H1 (cell line): Measurements from ENCODE around the gene CCNY. TPM values are rescaled to one million over a fixed set of nuclear protein-coding genes. Genes with fewer than 3 reads are reported as not detected.
A peak's percentile ranks its signal among the peaks of the same experiment; 100 is the strongest.

Source experiments
- CTCF ChIA-PET: fragments of 300-600 bp; sonication (Branson Sonifier 250); formaldehyde crosslinking; loops from one replicate; lab custom pipeline; 2021; ENCODE audit not compliant: partially characterized antibody; lab: Charles Lee
- POLR2A ChIA-PET: fragments of 300-600 bp; sonication (Branson Sonifier 250); formaldehyde crosslinking; loops from one replicate; lab custom pipeline; 2021; ENCODE audit warnings: inconsistent platforms; ENCODE audit not compliant: partially characterized antibody; lab: Charles Lee
- DNase-seq, 2 experiments: peaks; one replicate each; pipeline versions ENCODE4 v3.0.0 to v3.0.0-alpha.2; 2010 to 2022; ENCODE audit warnings: low spot score in 2 of 2, low read depth in 1 of 2, mixed read lengths in 1 of 2
- FAIRE-seq: peaks from 2 replicates; lab custom pipeline; 2011; peaks lifted over from hg19 to GRCh38; lab: Jason Lieb, UNC
- H2AFZ ChIP-seq: 2 replicates; pipeline ENCODE4 v1.8.1; 2012; ENCODE audit warnings: low read length, inconsistent platforms
- H2AK5ac ChIP-seq: 2 replicates; pipeline ENCODE4 v1.6.1; 2013; ENCODE audit warnings: low read depth, low read length
- H2BK120ac ChIP-seq: replicated peaks from 2 replicates; pipeline ENCODE3; 2013; ENCODE audit warnings: low read depth, low read length, inconsistent platforms
- H2BK12ac ChIP-seq: 2 replicates; pipeline ENCODE4 v1.6.1; 2013; ENCODE audit warnings: low read depth, low read length
- H2BK15ac ChIP-seq: 2 replicates; pipeline ENCODE4 v1.6.1; 2013; ENCODE audit warnings: low read length
- H2BK20ac ChIP-seq: 2 replicates; pipeline ENCODE4 v1.6.1; 2013; ENCODE audit warnings: low read length
- H2BK5ac ChIP-seq: 2 replicates; pipeline ENCODE4 v1.6.1; 2013; ENCODE audit warnings: low read depth, low read length
- H3K14ac ChIP-seq: 2 replicates; pipeline ENCODE4 v1.6.1; 2013; ENCODE audit warnings: inconsistent platforms; ENCODE audit not compliant: insufficient read length
- H3K18ac ChIP-seq: 2 replicates; pipeline ENCODE4 v1.6.1; 2013; ENCODE audit warnings: low read length; ENCODE audit errors: extremely low read depth
- H3K23ac ChIP-seq: 2 replicates; pipeline ENCODE4 v1.6.1; 2013; ENCODE audit warnings: inconsistent platforms; ENCODE audit not compliant: insufficient read length
- H3K23me2 ChIP-seq: 2 replicates; pipeline ENCODE4 v1.6.1; 2013; ENCODE audit warnings: low read depth, low read length
- H3K27ac ChIP-seq: 2 replicates; pipeline ENCODE4 v1.6.1; 2011; ENCODE audit warnings: low read depth, low read length, inconsistent platforms
- H3K27me3 ChIP-seq, 4 experiments: replicated peaks in 1 of 4; 1 replicate in 1 of 4; 2 replicates in 3 of 4; pipeline versions ENCODE4 v1.6.1 to v1.8.1; 2011 to 2013; ENCODE audit warnings: low read length in 3 of 4, mild to moderate bottlenecking in 3 of 4, inconsistent platforms in 2 of 4, mixed read lengths in 2 of 4, moderate library complexity in 1 of 4; ENCODE audit not compliant: control insufficient read depth in 3 of 4, insufficient read depth in 3 of 4; ENCODE audit errors: extremely low read depth in 1 of 4
- H3K36me3 ChIP-seq, 4 experiments: 2 replicates each; pipeline versions ENCODE4 v1.6.1 to v1.8.1; 2011 to 2013; ENCODE audit warnings: mild to moderate bottlenecking in 4 of 4, low read length in 3 of 4, moderate library complexity in 2 of 4, control low read depth in 1 of 4, inconsistent platforms in 1 of 4; ENCODE audit not compliant: insufficient read depth in 4 of 4, control insufficient read depth in 2 of 4
- H3K4ac ChIP-seq: replicated peaks from 2 replicates; pipeline ENCODE3; 2013; ENCODE audit warnings: low read length, low read depth, mixed read lengths, inconsistent platforms; ENCODE audit not compliant: insufficient read length
- H3K4me1 ChIP-seq, 4 experiments: replicated peaks in 1 of 4; 1 replicate in 1 of 4; 2 replicates in 3 of 4; pipeline versions ENCODE4 v1.6.1 to v1.8.1; 2011 to 2013; ENCODE audit warnings: low read length in 3 of 4, inconsistent platforms in 2 of 4, mixed read lengths in 1 of 4; ENCODE audit not compliant: insufficient read depth in 4 of 4, control insufficient read depth in 3 of 4
- H3K4me2 ChIP-seq, 2 experiments: 2 replicates each; pipeline versions ENCODE4 v1.6.1 to v1.8.1; 2011 to 2013; ENCODE audit warnings: low read depth in 2 of 2, low read length in 2 of 2, control low read depth in 1 of 2, inconsistent platforms in 1 of 2, mild to moderate bottlenecking in 1 of 2; ENCODE audit not compliant: insufficient read depth in 1 of 2
- H3K4me3 ChIP-seq, 4 experiments: fragments of 200-600, 300-600 bp in 1 of 4; sonication (generic), shearing (Covaris generic), sonication (Bioruptor Twin) in 1 of 4; 2 replicates each; pipeline versions ENCODE4 v1.5.1 to v1.8.1; 2011 to 2016; ENCODE audit warnings: low read length in 4 of 4, low read depth in 3 of 4, control low read depth in 2 of 4, inconsistent platforms in 2 of 4, mild to moderate bottlenecking in 2 of 4, mixed read lengths in 1 of 4, moderate library complexity in 1 of 4; ENCODE audit not compliant: insufficient read depth in 2 of 4; ENCODE audit errors: extremely low read depth in 1 of 4
- H3K56ac ChIP-seq: replicated peaks from 2 replicates; pipeline ENCODE3; 2013; ENCODE audit warnings: low read depth, mild to moderate bottlenecking, mixed read lengths, low read length, inconsistent platforms; ENCODE audit not compliant: insufficient read length
- H3K79me1 ChIP-seq: 2 replicates; pipeline ENCODE4 v1.6.1; 2013; ENCODE audit warnings: low read depth, low read length, control low read depth
- H3K79me2 ChIP-seq, 2 experiments: 2 replicates each; pipeline versions ENCODE4 v1.6.1 to v1.8.1; 2012 to 2013; ENCODE audit warnings: low read length in 2 of 2, mild to moderate bottlenecking in 2 of 2, inconsistent platforms in 1 of 2; ENCODE audit not compliant: insufficient read depth in 2 of 2, control insufficient read depth in 1 of 2
- H3K9ac ChIP-seq, 4 experiments: replicated peaks in 1 of 4; 1 replicate in 1 of 4; 2 replicates in 3 of 4; pipeline versions ENCODE4 v1.6.1 to v1.8.1; 2011 to 2013; ENCODE audit warnings: low read depth in 3 of 4, low read length in 3 of 4, control low read depth in 2 of 4, mild to moderate bottlenecking in 2 of 4, moderate library complexity in 2 of 4, inconsistent platforms in 1 of 4; ENCODE audit errors: extremely low read depth in 1 of 4
- H3K9me3 ChIP-seq, 2 experiments: 2 replicates each; pipeline versions ENCODE4 v1.6.1 to v1.8.1; 2012 to 2013; ENCODE audit warnings: mild to moderate bottlenecking in 2 of 2, moderate library complexity in 2 of 2, control low read depth in 1 of 2, inconsistent platforms in 1 of 2, low read depth in 1 of 2, low read length in 1 of 2, mixed read lengths in 1 of 2; ENCODE audit not compliant: insufficient read depth in 2 of 2
- H4K20me1 ChIP-seq, 2 experiments: replicated peaks in 1 of 2; 2 replicates each; pipeline versions ENCODE3 to v1.8.1; 2011 to 2013; ENCODE audit warnings: inconsistent platforms in 2 of 2, low read length in 2 of 2, mild to moderate bottlenecking in 1 of 2; ENCODE audit not compliant: insufficient read depth in 2 of 2, control insufficient read depth in 1 of 2
- H4K5ac ChIP-seq: 2 replicates; pipeline ENCODE4 v1.6.1; 2013; ENCODE audit warnings: low read length, low read depth, mixed read lengths, inconsistent platforms; ENCODE audit not compliant: insufficient read length
- H4K8ac ChIP-seq: 2 replicates; pipeline ENCODE4 v1.8.0; 2013; ENCODE audit warnings: mild to moderate bottlenecking, moderate library complexity, low read length, inconsistent platforms; ENCODE audit not compliant: insufficient read depth; ENCODE audit errors: extremely low read depth
- H4K91ac ChIP-seq: replicated peaks from 2 replicates; pipeline ENCODE3; 2013; ENCODE audit warnings: low read length, mixed read lengths, inconsistent platforms; ENCODE audit not compliant: insufficient read length
- CHD1 ChIP-seq: IDR thresholded peaks from 2 replicates; pipeline ENCODE4 v1.6.1; 2012; ENCODE audit warnings: low read depth, low read length, improper control_type of control experiment
- NANOG ChIP-seq: IDR thresholded peaks from 2 replicates; pipeline ENCODE4 v1.6.1; 2011; ENCODE audit warnings: low read length, low read depth, mild to moderate bottlenecking, inconsistent platforms; ENCODE audit not compliant: insufficient read depth, poor library complexity, severe bottlenecking
- TAF1 ChIP-seq: IDR thresholded peaks from 2 replicates; pipeline ENCODE4 v1.6.1; 2011; ENCODE audit warnings: mild to moderate bottlenecking, low read depth, low read length
- WGBS, 2 experiments: shearing (Covaris generic) in 1 of 2; methylation state at CpG; one replicate each; pipeline versions ENCODE4 v1.1.6 to v1.1.7; 2013 to 2015; ENCODE audit warnings: low lambda C conversion rate in 2 of 2, mixed read lengths in 2 of 2, inconsistent platforms in 1 of 2, low coverage in 1 of 2, missing lambda C conversion rate in 1 of 2; ENCODE audit not compliant: insufficient replicate concordance in 2 of 2, insufficient coverage in 1 of 2, insufficient read length in 1 of 2; ENCODE audit errors: extremely low coverage in 1 of 2, missing lambda C conversion rate in 1 of 2; 5-methylcytosine and 5-hydroxymethylcytosine counted together
- polyA plus RNA-seq, 7 experiments: library from polyadenylated mRNA; depleted of rRNA in 3 of 7; stranded (reverse) in 5 of 7; unstranded in 2 of 7; fragments of >200 nt in 5 of 7; fragments of 200-250 nt in 2 of 7; gene quantifications; 1 replicate in 5 of 7; 2 replicates in 1 of 7; 4 replicates in 1 of 7; pipeline versions ENCODE4 v1.2.1 to v1.2.3, GENCODE V29; 2011 to 2013; ENCODE audit warnings: missing spikeins in 2 of 7, mixed read lengths in 2 of 7
- total RNA-seq: library from RNA; stranded (reverse); fragmentation: NEBNext Ultra II Directional; extraction: Animal tissue kit (Norgen Biotek cat#: 25700); gene quantifications from 2 replicates; pipeline ENCODE4 v1.2.1, GENCODE V29; 2021

The CCNY gene
- total and polyA plus RNA-seq, 2 of the 8 experiments (the other 6 are each of a cell fraction or from before 2014, with no cell fraction given) = 25.3 to 68.2 TPM

DNA sequence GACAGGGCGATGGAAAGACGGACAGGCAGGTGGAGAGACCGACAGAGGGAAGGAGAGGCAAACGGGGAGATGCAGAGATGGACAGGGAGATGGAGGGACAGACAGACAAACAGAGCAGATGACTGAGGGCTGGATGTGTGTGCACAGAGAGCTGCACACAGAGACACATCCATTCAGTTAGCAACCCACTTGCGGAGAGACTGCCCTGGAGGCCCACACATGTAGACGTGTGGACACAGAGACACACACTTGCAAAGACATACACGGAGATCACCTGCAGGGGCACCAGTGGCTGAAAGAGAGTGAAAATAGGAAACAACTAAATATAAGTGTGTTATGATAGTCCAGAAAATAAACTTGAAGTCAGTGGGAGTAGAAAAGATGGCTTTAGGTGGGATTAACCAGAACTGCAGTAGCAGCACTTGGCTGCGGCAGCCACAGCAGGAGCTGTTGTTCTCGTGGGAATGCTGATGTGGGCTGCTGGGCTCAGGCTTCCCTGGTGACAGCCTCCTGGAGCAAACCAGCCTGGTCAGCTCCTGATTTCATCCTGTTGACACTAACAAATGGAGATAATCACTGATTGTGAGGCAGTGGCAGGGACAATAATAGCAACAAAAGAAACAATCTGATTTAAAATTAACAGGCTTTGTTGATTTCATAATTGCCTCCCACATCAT is 134.1 kb downstream of the CCNY start:
- TF ChIP-seq NANOG = peak; percentile 7
- TF ChIP-seq CHD1 = no peak
- TF ChIP-seq TAF1 = no peak
- Histone ChIP-seq H3K79me1 (peaks cover 7% of the 10 kb centered on the region; the same call in 1 of the 2 replicates), H2AK5ac (no peak overlapping the region), H4K20me1 (peaks cover 0 to 10% of the 10 kb centered on the region in 2 experiments), H2BK20ac (no peak overlapping the region), H4K5ac (no peak overlapping the region), H3K4me1 (peaks cover 17 to 30% (median 26%) of the 10 kb centered on the region in 4 experiments), H4K91ac (no peak overlapping the region), H3K9ac (0 out of 7 replicates have a peak overlapping the region, but pooled peaks of 1 of the 4 experiments have one; percentile 14), H3K18ac (0 out of 2 replicates have a peak overlapping the region, but pooled peaks have one; percentile 10), H3K56ac (no peak overlapping the region), H3K79me2 (peaks cover 0 to 64% of the 10 kb centered on the region in 2 experiments; a peak in 2 of 4 replicates), H4K8ac (no peak overlapping the region), H3K4me2 (peak overlapping the region in 1 of 2 experiments; percentile 31; a peak in 2 of 4 replicates), H3K23me2 (peaks cover 5% of the 10 kb centered on the region; the same call in 1 of the 2 replicates), H2AFZ (no peak overlapping the region), H2BK120ac (no peak overlapping the region), H3K9me3 (no peaks in the 10 kb centered on the region; a peak in 1 of 4 replicates), H3K27ac (no peak overlapping the region), H3K14ac (no peak overlapping the region), H2BK12ac (peak overlapping the region; percentile 60; the same call in 1 of the 2 replicates), H3K36me3 (no peaks in the 10 kb centered on the region; a peak in 1 of 8 replicates), H3K4me3 (no peak overlapping the region; a peak in 2 of 8 replicates), H3K4ac (no peak overlapping the region), H2BK5ac (no peak overlapping the region; the same call in 1 of the 2 replicates), H2BK15ac (0 out of 2 replicates have a peak overlapping the region, but pooled peaks have one; percentile 4), H3K23ac (no peak overlapping the region), H3K27me3 (no peaks in the 10 kb centered on the region)
- 75% methylated on average over 9 of the region's 9 CpGs; no CpG with 5 or more reads in 1 of the 2 experiments for WGBS, 2 experiments
- CTCF ChIA-PET = interaction anchor here (0.8 to 1.8 kb wide), 6 partner anchors 16 to 142 kb away, joined by 3 to 7 read pairs (median 4); no protein-coding TSS in a partner anchor
- POLR2A ChIA-PET = no interaction called here
- peak; percentile 66 for FAIRE-seq
- DNase-seq = no peak
